Measurements from ENCODE around the gene RFT1.
A peak's percentile ranks its signal among the peaks of the same experiment; 100 is the strongest.

RFT1 gene

DNA sequence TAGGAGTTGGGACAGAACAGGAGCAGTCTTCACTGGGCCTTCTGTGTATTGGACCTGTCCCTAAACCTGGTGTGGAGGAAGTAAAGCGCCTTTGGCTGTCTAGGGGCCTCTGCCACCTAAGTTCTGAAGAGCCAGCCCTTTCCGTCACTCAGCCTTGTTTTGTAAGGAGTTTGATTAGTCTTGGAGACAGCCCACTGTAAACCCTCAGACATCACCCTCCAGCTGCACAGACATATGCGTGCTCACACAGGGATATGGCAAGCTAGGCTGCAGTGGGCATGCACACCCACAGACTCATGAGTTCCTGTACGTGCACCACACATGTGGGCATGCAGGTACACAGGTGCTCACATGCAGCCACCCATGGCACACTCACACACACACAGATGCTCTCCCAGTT lies 36.0 kb upstream of the RFT1 start:
- DNase-seq: no peak
- no peak overlapping the region for H3K27ac ChIP-seq
- no peaks in the 10 kb centered on the region for H3K9me3 ChIP-seq
- peaks cover 0 to 71% (median 26%) of the 10 kb centered on the region in 4 donors for H3K4me1 ChIP-seq
- TF ChIP-seq, protein P1, sequence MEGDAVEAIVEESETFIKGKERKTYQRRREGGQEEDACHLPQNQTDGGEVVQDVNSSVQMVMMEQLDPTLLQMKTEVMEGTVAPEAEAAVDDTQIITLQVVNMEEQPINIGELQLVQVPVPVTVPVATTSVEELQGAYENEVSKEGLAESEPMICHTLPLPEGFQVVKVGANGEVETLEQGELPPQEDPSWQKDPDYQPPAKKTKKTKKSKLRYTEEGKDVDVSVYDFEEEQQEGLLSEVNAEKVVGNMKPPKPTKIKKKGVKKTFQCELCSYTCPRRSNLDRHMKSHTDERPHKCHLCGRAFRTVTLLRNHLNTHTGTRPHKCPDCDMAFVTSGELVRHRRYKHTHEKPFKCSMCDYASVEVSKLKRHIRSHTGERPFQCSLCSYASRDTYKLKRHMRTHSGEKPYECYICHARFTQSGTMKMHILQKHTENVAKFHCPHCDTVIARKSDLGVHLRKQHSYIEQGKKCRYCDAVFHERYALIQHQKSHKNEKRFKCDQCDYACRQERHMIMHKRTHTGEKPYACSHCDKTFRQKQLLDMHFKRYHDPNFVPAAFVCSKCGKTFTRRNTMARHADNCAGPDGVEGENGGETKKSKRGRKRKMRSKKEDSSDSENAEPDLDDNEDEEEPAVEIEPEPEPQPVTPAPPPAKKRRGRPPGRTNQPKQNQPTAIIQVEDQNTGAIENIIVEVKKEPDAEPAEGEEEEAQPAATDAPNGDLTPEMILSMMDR (IDR thresholded peaks at IDR 0.05): no peak
- H3K27me3 ChIP-seq: no peaks in the 10 kb centered on the region
- peaks cover 0 to 4% (median 0%) of the 10 kb centered on the region in 3 donors for H3K36me3 ChIP-seq
- intact Hi-C loops (cut with DNase I; ENCODE audit: low total_unique reads): no loop called here
- no peak overlapping the region for H3K4me3 ChIP-seq

- Histone ChIP-seq H3K36me3 (peaks cover 0 to 4% (median 0%) of the 10 kb centered on the region in 3 donors), H3K4me3 (no peak overlapping the region), H3K27me3 (no peaks in the 10 kb centered on the region), H3K27ac (peak overlapping the region; percentile 15 to 18), H3K4me1 (peaks cover 0 to 68% (median 30%) of the 10 kb centered on the region in 4 donors), H3K9me3 (no peaks in the 10 kb centered on the region)
- DNase-seq: no peak
- TF ChIP-seq, protein P1 (IDR thresholded peaks at IDR 0.05): no peak
- intact Hi-C loops (cut with DNase I; ENCODE audit: low total_unique reads): no loop called here
Measured at GRCh38 chr3:53164911-53165310, 34.7 kb upstream of the RFT1 start.

- peak overlapping the region; percentile 86 to 93 for H3K27ac ChIP-seq
- no peak overlapping the region for H3K4me3 ChIP-seq
- peaks cover 0 to 4% (median 0%) of the 10 kb centered on the region in 3 donors for H3K36me3 ChIP-seq
- DNase-seq: no peak
- no peaks in the 10 kb centered on the region for H3K27me3 ChIP-seq
- TF ChIP-seq, protein P1 (IDR thresholded peaks at IDR 0.05): no peak
- H3K9me3 ChIP-seq: no peaks in the 10 kb centered on the region
- H3K4me1 ChIP-seq: peaks cover 0 to 68% (median 39%) of the 10 kb centered on the region in 4 donors
- intact Hi-C loops (cut with DNase I; ENCODE audit: low total_unique reads): no loop called here
Measured at GRCh38 chr3:53163444-53164387, 33.5 kb upstream of the RFT1 start.

DNA sequence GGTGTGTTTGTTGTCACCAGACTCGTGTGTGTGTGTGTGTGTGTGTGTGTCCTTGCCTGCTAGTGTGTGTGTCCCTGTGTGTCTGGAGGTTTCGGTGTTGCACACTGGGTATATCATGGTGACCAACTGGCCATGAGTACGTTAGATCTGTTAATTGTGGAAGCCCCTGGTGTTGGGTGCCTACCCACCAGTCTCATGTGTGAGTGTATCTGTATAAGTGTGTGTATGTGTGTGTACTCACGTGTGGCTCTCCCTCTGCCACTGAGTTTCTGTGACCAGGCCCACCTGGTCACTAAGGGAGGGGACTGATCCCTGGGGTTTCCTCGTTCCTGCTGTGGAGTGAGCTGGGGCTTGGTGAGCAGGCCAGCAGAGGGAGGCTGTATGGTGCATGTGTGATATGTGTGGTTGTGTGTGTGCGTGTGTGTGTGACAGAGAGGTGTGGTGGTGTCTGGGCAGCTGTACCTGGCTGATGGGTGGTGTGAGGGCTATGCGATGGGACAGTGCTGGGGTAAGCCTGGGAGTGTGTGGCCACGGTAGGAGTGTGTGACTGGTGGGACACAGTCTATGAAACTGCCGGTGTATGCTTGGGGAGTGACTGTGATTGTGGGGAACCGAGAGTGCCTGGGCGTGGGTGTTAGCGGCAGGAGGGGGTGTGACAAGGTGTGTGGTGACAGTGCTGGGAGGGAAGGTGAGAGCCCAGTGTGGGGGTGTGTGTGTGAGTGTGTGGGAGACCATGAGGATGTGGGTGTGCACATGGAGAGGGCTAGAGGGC lies 32.6 kb upstream of the RFT1 start:
- no peak for DNase-seq
- intact Hi-C loops (cut with DNase I; ENCODE audit: low total_unique reads): no loop called here

More for the DNA sequence above, 32.6 kb upstream of the RFT1 start:
- H3K27ac ChIP-seq: peak overlapping the region; percentile 86 to 93
- no peaks in the 10 kb centered on the region for H3K9me3 ChIP-seq
- peaks cover 0 to 4% (median 0%) of the 10 kb centered on the region in 3 donors for H3K36me3 ChIP-seq
- TF ChIP-seq, protein P1 (IDR thresholded peaks at IDR 0.05): no peak
- H3K4me1 ChIP-seq: peaks cover 0 to 70% (median 39%) of the 10 kb centered on the region in 4 donors
- H3K4me3 ChIP-seq: peak overlapping the region; percentile 68 to 96
- no peaks in the 10 kb centered on the region for H3K27me3 ChIP-seq
